Measurements from ENCODE around the gene ADGRA1.

- TF ChIP-seq BHLHE40 (IDR thresholded peaks at IDR 0.05; ENCODE audit: borderline replicate concordance) (no peak), SP1 (IDR thresholded peaks at IDR 0.05) (no peak)
Measured at GRCh38 chr10:133090654-133091053, 2.9 kb downstream of the ADGRA1 start.

Measured in HEK293T (cell line).